Measurements from ENCODE around the gene PRRC1. TPM values are rescaled to one million over a fixed set of nuclear protein-coding genes. Genes with fewer than 3 reads are reported as not detected.

The PRRC1 gene
- total RNA-seq, 1 experiment from 2014 or later = 80.5 TPM

- BruUV-seq (replicated peaks) = no TSS peak
- H3K4me3 Mint-ChIP-seq (ENCODE audit: low read depth, unreplicated experiment) = no peak overlapping the region
- TF ChIP-seq CTCF (IDR thresholded peaks at IDR 0.05; ENCODE audit: unreplicated experiment) = peak; percentile 95
- H3K9me3 Mint-ChIP-seq (ENCODE audit: low read depth, unreplicated experiment) = no peaks in the 10 kb centered on the region
- H3K27ac Mint-ChIP-seq (ENCODE audit: unreplicated experiment) = no peak overlapping the region
- DNase-seq = no peak
- CTCF ChIA-PET = interaction anchor here (0.6 to 2.1 kb wide), 15 partner anchors 8 to 848 kb away, joined by 3 to 8 read pairs (median 4); partner anchors contain the start of gene MEGF10
- no peaks in the 10 kb centered on the region for H3K4me1 Mint-ChIP-seq (ENCODE audit: low read depth, unreplicated experiment)
- peaks cover 45% of the 10 kb centered on the region for H3K27me3 Mint-ChIP-seq (ENCODE audit: unreplicated experiment)
- H3K36me3 Mint-ChIP-seq (ENCODE audit: insufficient read depth, unreplicated experiment) = no peaks in the 10 kb centered on the region
- intact Hi-C loops (cut with micrococcal nuclease; ENCODE audit: unreplicated experiment) = loop anchor here (1.0 to 10.0 kb wide), 5 partner anchors 51 to 836 kb away; partner anchors contain the start of gene MEGF10
These were observed 24.3 kb upstream of the PRRC1 start for GRCh38 chr5:127492854-127493738.

GRCh38 chr5:127498548-127498947 lies 18.9 kb upstream of the PRRC1 start:
- Mint-ChIP-seq H3K4me1 (ENCODE audit: low read depth, unreplicated experiment) (no peaks in the 10 kb centered on the region), H3K9me3 (ENCODE audit: low read depth, unreplicated experiment) (no peaks in the 10 kb centered on the region), H3K27ac (ENCODE audit: unreplicated experiment) (no peak overlapping the region), H3K36me3 (ENCODE audit: insufficient read depth, unreplicated experiment) (no peaks in the 10 kb centered on the region), H3K4me3 (ENCODE audit: low read depth, unreplicated experiment) (no peak overlapping the region), H3K27me3 (ENCODE audit: unreplicated experiment) (peaks cover 47% of the 10 kb centered on the region)
- no peak for DNase-seq
- CTCF ChIA-PET = no interaction called here
- intact Hi-C loops (cut with micrococcal nuclease; ENCODE audit: unreplicated experiment) = loop anchor here (10.0 kb wide), 1 partner anchor 664 kb away; no protein-coding TSS in a partner anchor
- no peak for TF ChIP-seq CTCF (IDR thresholded peaks at IDR 0.05; ENCODE audit: unreplicated experiment)
- BruUV-seq (replicated peaks) = no TSS peak

GRCh38 chr5:127505905-127506304 lies 11.5 kb upstream of the PRRC1 start:
- no peak for TF ChIP-seq CTCF (IDR thresholded peaks at IDR 0.05; ENCODE audit: unreplicated experiment)
- Mint-ChIP-seq H3K27ac (ENCODE audit: unreplicated experiment) (no peak overlapping the region), H3K9me3 (ENCODE audit: low read depth, unreplicated experiment) (no peaks in the 10 kb centered on the region), H3K4me3 (ENCODE audit: low read depth, unreplicated experiment) (no peak overlapping the region), H3K27me3 (ENCODE audit: unreplicated experiment) (peaks cover 3% of the 10 kb centered on the region), H3K36me3 (ENCODE audit: insufficient read depth, unreplicated experiment) (no peaks in the 10 kb centered on the region), H3K4me1 (ENCODE audit: low read depth, unreplicated experiment) (no peaks in the 10 kb centered on the region)
- DNase-seq = no peak
- BruUV-seq (replicated peaks) = no TSS peak
- intact Hi-C loops (cut with micrococcal nuclease; ENCODE audit: unreplicated experiment) = no loop called here
- CTCF ChIA-PET = no interaction called here

- H3K4me1 Mint-ChIP-seq (ENCODE audit: low read depth, unreplicated experiment) = no peaks in the 10 kb centered on the region
- TF ChIP-seq CTCF (IDR thresholded peaks at IDR 0.05; ENCODE audit: unreplicated experiment) = no peak
- intact Hi-C loops (cut with micrococcal nuclease; ENCODE audit: unreplicated experiment) = no loop called here
- no TSS peak for BruUV-seq (replicated peaks)
- H3K9me3 Mint-ChIP-seq (ENCODE audit: low read depth, unreplicated experiment) = no peaks in the 10 kb centered on the region
- H3K4me3 Mint-ChIP-seq (ENCODE audit: low read depth, unreplicated experiment) = no peak overlapping the region
- no peaks in the 10 kb centered on the region for H3K36me3 Mint-ChIP-seq (ENCODE audit: insufficient read depth, unreplicated experiment)
- peaks cover 10% of the 10 kb centered on the region for H3K27me3 Mint-ChIP-seq (ENCODE audit: unreplicated experiment)
- CTCF ChIA-PET = no interaction called here
- no peak for DNase-seq
- H3K27ac Mint-ChIP-seq (ENCODE audit: unreplicated experiment) = no peak overlapping the region
These were observed 10.8 kb upstream of the PRRC1 start for GRCh38 chr5:127506616-127507015.
